BE2C (cell line): ENCODE measurements around the gene GNLY.

Experiments
- DNase-seq: peaks from one replicate; pipeline ENCODE4 v3.0.0-alpha.2; 2020
- H3K27me3 ChIP-seq: fragments of 250-450 bp; sonication (Bioruptor Pico); 2 replicates; pipeline ENCODE4 v1.5.1; 2020; ENCODE audit warnings: mild to moderate bottlenecking
- H3K36me3 ChIP-seq: fragments of 250-450 bp; sonication (Bioruptor Pico); 2 replicates; pipeline ENCODE4 v1.5.1; 2020; ENCODE audit warnings: mild to moderate bottlenecking
- H3K4me1 ChIP-seq: fragments of 250-450 bp; sonication (Bioruptor Pico); 2 replicates; pipeline ENCODE4 v1.5.1; 2020
- H3K4me3 ChIP-seq: 2 replicates; pipeline ENCODE4 v1.5.1; 2011; ENCODE audit warnings: low read depth, low read length
- H3K9me3 ChIP-seq: fragments of 250-450 bp; sonication (Bioruptor Pico); 2 replicates; pipeline ENCODE4 v1.5.1; 2020
- CTCF ChIP-seq: IDR thresholded peaks from 2 replicates; pipeline ENCODE4 v1.5.1; 2012; ENCODE audit warnings: mild to moderate bottlenecking, low read depth, low read length

Gene GNLY

GRCh38 chr2:85723707-85724360, 29.7 kb downstream of the GNLY start:
- TF ChIP-seq CTCF, result no peak
- H3K9me3 ChIP-seq, result no peaks in the 10 kb centered on the region
- H3K4me1 ChIP-seq, result no peaks in the 10 kb centered on the region
- no peaks in the 10 kb centered on the region for H3K27me3 ChIP-seq
- H3K4me3 ChIP-seq, result no peak overlapping the region
- DNase-seq, result no peak
- H3K36me3 ChIP-seq, result no peaks in the 10 kb centered on the region

DNA sequence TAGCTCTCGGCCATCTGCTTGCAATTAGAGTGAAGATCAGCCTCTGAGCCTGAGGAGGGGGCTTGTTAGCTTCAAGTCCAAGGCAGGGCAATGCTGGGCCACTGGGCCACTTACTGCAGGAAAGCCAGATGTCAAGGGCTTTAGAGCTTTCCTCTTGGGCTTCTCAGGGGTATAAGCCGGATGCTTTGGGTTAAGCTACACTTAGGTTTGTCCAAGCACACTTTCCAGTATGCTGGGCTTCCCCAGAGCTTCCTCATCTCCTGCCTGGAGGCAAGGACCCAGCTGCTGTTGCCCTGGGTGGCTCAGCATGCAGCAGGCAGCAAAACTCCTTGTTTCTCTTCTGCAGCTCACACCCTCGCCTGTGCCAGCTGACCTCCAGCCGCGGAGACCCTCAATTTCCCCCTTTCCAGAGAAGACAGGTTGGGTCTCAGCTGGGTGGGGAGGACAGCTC, 30.6 kb downstream of the GNLY start:
- H3K36me3 ChIP-seq, result no peaks in the 10 kb centered on the region

DNA sequence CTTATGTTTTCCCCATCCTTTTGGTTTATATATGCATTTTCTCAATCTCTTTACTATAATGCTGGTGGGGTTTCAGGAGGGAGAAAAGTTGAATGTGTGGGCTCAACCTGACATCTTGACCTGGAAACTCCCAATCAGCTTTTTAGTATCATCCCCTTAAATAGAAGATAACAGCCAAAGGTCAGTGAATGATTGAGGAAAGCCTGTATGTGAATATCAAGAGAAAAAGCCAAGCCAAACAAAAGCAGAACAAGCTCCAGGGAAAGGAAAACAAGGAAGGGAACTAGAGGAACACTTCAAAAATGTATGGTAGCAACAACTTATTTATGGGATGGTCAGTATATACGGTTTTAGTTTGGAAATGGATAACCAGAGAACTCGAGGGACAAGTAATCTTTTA, 31.3 kb downstream of the GNLY start:
- Histone ChIP-seq H3K4me3 (no peak overlapping the region), H3K36me3 (no peaks in the 10 kb centered on the region), H3K4me1 (no peaks in the 10 kb centered on the region), H3K9me3 (no peaks in the 10 kb centered on the region), H3K27me3 (no peaks in the 10 kb centered on the region)
- DNase-seq, result no peak
- no peak for TF ChIP-seq CTCF

More for the DNA sequence above, 30.6 kb downstream of the GNLY start:
- H3K9me3 ChIP-seq, result no peaks in the 10 kb centered on the region
- H3K4me1 ChIP-seq, result no peaks in the 10 kb centered on the region
- H3K4me3 ChIP-seq, result no peak overlapping the region
- no peak for DNase-seq
- H3K27me3 ChIP-seq, result no peaks in the 10 kb centered on the region
- no peak for TF ChIP-seq CTCF

GRCh38 chr2:85727798-85728197, 33.6 kb downstream of the GNLY start:
- H3K4me3 ChIP-seq, result no peak overlapping the region
- H3K36me3 ChIP-seq, result no peaks in the 10 kb centered on the region
- no peak for DNase-seq
- H3K27me3 ChIP-seq, result no peaks in the 10 kb centered on the region
- H3K9me3 ChIP-seq, result no peaks in the 10 kb centered on the region
- no peaks in the 10 kb centered on the region for H3K4me1 ChIP-seq
- no peak for TF ChIP-seq CTCF

DNA sequence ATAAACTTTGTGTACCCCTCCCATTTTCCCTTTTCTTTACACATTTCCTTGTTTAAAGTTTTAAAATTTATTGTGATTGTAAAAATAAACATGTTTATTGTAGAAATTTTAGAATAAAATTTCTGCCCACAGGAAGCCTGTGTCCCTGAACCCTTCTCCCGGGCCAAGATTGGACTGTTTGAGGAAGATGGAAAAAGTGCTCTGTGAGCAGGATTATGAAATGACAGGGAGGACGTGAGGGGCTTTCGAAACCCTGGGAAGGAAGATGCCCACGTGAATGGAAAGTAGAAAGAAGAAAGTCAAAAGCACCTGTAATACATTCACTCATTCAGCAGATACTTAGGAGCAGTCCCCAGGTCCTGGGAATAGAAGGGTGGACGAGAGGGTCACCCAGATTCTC, 34.2 kb downstream of the GNLY start:
- no peak for DNase-seq
- Histone ChIP-seq H3K9me3 (no peaks in the 10 kb centered on the region), H3K4me3 (no peak overlapping the region), H3K36me3 (no peaks in the 10 kb centered on the region), H3K27me3 (no peaks in the 10 kb centered on the region), H3K4me1 (no peaks in the 10 kb centered on the region)
- no peak for TF ChIP-seq CTCF

DNA sequence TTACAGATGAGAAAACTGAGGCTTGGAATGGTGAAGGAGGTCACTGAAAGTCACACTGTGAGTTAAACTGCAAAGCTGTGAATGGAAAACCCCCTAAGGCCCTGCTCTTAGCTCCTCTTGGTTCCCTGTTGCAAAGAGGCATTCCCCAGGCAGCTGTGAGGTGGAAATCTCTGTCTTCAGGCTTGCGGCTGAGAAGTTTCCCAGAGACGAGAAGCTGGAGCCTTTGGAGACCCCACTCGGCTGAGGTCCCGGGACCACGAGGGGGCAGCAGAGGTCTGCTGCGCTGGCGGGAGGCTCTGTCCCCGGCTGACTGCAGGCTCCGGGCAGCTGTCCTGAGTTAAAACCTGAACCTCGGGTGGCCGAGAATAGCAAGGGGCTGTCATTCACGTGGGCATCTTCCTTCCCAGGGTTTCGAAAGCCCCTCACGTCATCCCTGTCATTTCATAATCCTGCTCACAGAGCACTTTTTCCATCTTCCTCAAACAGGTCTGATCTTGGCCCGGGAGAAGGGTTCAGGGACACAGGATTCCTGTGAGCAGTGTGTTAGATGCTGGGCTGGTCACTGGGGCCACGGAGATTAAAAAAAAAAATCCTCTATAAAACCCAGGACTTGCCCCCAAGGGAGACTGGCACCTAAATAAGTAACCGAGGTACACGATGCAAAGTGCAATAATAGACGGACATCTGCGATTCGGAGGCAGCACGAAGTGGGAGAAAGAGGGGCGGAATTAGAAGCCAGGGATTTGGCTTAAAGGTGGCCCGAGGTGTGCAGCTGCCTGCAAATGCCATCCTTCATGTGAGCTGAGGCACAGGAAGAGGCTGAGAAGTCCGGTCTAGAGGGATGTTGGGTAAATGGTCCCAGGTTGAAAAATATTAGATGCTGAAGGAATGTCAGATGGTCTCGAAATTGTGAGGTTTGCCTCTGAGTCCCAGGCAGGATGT, 35.0 kb downstream of the GNLY start:
- Histone ChIP-seq H3K9me3 (no peaks in the 10 kb centered on the region), H3K27me3 (no peaks in the 10 kb centered on the region), H3K4me3 (no peak overlapping the region), H3K4me1 (no peaks in the 10 kb centered on the region), H3K36me3 (no peaks in the 10 kb centered on the region)
- TF ChIP-seq CTCF, result peak; percentile 87
- peak; percentile 85 for DNase-seq
